Stimulated activated CD4-positive, alpha-beta T cell treated with anti-CD3 and anti-CD28 coated beads, Interleukin-2, amount 100 ng/mL, for 48 hours (primary cell): ENCODE data around the gene GRK1.

ENCODE experiments used
- DNase-seq, 2 donors: peaks; one replicate each; pipeline ENCODE4 v3.0.0-alpha.2; 2020

The GRK1 gene

GRCh38 chr13:113731192-113732175, 64.5 kb downstream of the GRK1 start:
- DNase-seq, result no peak

- no peak for DNase-seq
These were observed 65.3 kb downstream of the GRK1 start for GRCh38 chr13:113732176-113732960.

GRCh38 chr13:113732961-113733950, 66.2 kb downstream of the GRK1 start:
- no peak for DNase-seq

DNA sequence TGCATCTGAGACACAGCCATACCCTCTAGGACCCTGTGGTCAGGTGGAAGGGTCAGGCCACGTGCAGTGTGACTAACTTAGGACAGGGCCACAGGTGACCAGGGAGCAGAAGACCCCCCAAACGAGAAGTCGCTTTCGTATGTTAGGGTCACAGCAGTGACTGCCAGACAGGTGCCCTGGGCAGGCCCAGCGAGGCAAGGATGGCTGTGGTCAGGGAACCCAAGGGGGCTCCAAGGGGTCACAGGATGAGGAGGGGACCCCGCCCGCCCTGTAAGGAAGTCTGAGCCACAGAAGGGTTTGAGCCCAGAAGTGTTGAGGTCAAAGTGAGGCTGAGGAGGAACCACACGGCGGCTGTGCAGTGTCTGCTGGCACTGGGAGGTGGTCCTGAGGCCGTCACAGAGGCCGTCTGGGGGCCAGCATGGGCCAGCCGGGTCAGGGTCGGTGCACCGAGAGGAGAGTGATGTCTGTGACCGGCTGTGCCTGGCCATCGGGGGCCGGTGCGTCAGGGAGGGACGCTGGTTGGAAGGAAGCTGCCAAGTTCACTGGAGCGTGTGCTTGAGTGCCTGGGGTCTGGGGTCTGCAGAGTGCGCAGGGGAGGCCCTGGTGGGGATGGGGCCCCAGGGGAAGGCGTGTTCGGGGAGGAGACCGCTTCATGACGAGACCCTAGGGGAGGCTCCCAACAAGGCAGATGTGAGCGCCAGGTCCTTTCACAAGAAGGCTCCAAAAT, 67.2 kb downstream of the GRK1 start:
- no peak for DNase-seq

DNA sequence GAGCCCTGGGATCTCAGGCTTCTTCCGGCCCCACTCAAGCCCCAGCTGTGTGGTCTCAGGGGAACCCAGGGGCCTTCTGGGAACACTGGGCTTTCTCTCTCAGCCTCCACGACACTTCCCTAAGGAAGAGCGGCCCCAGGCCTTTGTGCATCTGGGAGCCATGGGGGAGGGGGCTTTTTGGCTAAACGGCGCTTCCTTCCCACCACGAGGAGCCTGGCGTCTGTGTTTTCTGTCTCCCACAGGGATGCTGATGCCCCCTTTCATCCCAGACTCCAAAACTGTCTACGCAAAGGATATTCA, 67.8 kb downstream of the GRK1 start:
- DNase-seq, result no peak

DNA sequence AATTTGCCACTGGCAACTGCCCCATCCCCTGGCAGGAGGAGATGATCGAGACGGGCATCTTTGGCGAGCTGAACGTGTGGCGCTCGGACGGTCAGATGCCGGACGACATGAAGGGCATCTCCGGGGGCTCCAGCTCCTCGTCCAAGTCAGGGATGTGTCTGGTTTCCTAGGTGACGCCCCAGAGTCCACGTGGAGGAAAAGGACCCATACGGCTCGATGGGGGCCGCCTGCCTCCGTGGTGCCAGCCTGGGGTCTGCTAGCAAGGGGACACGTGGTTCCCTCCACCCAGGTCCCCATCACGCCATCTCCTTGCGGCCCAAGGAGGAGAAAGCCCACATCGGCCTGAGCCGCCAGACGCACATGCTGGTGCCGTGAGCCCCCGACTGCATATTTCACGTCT, 68.2 kb downstream of the GRK1 start:
- no peak for DNase-seq

DNA sequence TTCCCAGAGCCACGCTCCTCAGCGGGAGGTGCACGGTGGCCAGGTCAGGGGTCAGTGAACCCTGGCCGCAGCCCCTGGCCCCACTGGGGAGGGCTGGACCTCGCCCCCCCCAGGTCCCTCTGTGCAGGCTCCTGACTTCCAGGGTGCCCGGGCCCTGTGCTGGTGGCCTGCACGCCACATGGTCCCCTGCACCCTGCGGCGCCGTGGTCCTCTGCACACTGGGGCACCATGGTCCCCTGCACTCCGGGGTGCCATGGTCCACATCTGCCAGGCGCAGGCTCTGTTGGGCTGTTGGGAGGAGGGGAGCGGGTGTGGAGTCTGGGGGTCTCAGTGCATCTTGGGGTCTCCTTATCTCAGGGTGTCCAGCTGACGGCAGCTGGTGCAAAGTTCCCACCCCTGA, 68.7 kb downstream of the GRK1 start:
- no peak for DNase-seq

- no peak for DNase-seq
These were observed 69.3 kb downstream of the GRK1 start for GRCh38 chr13:113736258-113736731.

DNA sequence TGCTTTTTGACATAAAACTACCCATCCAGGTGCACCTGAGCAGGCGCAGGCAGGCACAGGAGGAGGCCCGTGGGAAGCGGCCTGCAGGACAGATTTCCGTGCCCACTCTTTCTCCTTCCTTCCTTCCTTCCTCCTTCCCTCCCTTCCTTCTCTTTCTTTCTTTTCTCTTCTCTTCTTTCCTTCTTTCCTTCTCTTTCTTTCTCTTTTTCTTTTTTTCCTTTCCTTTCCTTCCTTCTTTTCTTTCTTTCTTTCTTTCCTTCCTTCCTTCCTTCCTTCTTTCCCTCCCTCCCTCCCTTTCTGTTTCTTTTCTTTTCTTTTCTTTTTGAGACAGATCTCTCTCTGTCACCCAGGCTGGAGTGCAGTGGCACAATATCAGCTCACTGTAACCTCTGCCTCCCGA, 70.8 kb downstream of the GRK1 start:
- DNase-seq, result no peak

DNA sequence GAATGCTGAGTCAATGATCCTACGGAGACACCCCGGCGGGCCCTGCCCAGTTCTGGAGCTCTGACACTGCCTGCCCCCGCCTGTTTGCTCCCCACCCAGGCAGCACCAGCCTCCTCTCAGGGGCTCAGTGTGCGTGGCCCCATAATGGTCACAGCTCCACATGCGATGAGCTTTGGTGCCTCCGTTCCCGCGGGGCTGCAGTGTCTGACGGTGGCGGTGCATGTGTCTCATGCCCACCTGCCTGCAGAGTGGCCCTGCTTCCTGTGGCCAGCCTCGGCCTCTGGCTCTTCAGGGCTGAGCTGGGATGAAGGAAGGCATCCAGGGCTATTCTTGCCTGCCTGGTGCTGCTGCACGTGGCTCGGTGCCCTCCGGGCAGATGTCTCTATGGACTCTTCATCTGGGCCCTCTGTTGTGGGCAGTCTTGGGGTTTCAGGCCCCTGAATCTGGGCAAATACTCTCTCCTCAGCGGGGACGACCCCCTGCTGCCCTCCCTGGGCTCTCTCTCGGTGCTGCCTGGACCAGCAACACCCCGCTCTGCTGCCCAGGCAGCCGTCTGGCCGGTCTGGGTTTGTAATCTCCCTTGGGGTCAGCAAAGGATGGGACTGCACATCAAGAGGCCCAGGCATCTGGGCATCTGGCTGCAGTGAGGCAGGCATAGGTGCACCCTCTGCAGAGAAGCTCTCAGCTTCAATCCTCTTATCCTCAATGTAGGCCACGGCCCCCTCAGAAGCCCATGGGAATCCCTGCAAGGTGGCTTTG, 72.7 kb downstream of the GRK1 start:
- DNase-seq, result no peak

DNA sequence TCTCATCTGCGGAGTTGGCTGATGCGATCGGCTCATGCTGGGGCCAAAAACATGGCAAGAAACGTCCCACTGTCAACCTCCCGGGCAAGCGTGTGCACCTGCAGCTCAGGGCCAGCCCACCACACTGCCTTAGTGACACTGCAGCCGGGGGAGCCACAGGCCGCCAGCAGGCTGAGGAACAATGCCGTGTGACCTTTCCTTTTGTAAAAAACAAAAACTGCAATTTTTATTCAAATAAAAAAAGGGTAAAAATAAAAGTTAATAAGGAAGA, 73.2 kb downstream of the GRK1 start:
- DNase-seq, result no peak

GRCh38 chr13:113740661-113741060, 73.6 kb downstream of the GRK1 start:
- DNase-seq, result no peak

DNA sequence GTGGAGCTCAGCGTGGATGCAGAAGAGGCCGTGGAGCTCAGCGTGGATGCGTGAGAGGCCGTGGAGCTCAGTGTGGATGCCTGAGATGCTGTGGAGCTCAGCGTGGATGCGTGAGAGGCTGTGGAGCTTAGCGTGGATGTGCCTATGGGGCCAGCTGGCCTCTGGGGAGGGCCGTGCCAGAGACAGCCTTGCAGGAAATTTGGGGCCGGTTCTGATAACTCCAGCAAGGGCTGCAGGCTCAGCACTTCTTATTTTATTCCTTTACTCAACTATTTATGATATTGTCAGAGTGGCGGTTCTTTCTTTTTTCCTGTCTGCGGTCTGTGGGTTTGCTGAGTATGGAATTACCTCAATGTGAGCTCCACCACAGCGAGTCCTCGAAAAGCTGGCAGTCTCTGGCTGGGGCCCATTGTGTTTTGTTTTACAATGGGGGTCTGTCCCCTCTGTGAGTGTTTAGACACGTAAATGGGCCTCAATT, 74.2 kb downstream of the GRK1 start:
- DNase-seq, result no peak

DNA sequence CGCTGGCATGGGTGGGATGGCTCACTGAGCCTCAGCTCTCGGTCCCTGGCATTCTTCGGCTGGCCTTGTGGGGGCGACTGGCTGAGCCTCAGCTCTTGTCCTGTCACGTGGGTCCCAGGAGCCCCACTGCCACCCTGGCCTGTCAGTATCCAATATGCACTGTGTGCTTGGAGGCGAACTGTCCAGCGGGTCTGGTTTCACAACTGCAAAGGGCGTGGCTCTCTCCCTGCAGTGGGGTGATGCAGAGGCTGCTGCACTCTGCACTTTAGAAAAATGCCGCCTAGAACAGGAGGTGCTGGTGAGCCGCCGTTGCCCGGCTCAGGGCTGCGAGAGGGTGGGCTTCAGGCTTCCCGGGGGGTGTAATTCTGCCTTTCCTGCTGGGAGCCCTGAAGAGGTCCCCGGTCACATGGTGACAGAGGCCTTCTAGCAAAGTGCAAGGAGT, 75.0 kb downstream of the GRK1 start:
- DNase-seq, result no peak

DNA sequence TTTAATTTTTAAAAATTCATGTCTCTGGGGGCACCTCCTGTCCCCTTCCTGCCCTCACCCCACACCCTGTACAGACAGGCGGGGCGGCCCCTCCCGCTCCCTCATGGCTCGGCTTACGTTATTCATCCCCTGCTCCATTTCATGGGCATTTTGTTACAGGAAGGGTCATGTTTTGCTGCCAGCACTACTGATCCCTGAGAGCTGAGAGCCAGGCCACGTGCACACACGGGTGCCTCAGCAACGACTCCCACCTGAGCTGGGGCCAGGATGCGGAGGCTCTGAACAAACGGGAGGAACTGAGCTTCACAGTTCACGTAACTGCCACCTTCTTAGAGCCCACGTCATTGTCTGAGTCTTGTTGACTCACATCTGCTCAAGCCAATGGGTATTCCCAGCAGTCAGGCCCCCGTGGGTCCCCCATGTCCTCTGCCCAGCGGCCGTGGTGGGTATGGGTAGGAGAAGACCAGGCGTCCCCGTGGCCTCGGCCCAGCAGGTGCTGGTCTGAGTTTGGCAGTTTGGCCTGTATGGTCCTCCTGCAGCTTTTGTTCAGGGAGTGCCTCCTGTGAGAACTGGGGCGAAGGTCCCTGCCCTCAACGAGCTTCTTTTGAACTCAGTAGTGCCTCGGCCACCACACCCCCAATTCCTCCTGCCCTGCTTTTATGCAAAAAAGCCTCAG, 75.6 kb downstream of the GRK1 start:
- DNase-seq, result no peak

DNA sequence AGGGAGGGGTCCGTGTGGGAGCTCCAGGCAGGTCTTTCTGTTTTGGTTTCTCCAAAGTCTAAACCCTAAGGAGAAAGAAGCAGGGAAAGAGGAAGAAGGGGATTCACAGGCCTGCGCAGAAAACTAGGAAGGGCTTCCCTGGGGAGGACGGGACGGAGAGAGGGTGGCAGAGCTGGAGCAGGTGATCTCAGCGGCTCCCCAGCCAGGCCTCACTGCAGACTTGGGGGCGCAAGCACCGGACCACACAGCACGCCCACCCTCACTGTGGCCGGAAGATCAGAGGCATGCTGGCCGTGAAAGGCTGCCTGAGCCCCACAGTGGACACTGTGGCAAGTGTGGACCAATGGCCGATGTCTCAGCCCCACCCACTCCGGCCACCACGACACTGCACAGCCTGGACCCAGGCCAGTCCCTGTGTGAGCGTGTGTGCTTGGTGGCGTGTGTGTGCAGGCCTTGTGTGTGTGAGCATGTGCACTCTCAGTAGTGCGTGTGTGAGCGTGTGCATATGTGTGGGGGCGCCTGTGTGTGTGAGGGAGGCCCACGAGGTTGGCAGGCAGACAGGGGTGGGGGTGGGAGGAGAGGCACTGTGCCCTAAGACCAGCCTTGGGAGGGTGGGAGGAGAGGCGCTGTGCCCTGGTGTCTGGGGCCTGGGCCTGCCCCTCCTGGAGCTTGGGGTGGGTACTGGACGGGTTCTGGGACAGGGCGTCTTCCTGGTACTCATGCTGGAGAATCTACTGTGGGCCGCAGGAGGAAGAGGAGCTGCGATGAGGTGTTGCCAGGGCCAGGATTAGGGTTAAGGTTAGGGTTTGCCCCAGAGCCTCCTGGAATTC, 76.6 kb downstream of the GRK1 start:
- DNase-seq, result no peak

- no peak for DNase-seq
These were observed 77.4 kb downstream of the GRK1 start for GRCh38 chr13:113744197-113745000.

- no peak for DNase-seq
These were observed 78.0 kb downstream of the GRK1 start for GRCh38 chr13:113745059-113745458.
